ENCODE data around the gene ANGPTL7.
A peak's percentile ranks its signal among the peaks of the same experiment; 100 is the strongest.

DNA sequence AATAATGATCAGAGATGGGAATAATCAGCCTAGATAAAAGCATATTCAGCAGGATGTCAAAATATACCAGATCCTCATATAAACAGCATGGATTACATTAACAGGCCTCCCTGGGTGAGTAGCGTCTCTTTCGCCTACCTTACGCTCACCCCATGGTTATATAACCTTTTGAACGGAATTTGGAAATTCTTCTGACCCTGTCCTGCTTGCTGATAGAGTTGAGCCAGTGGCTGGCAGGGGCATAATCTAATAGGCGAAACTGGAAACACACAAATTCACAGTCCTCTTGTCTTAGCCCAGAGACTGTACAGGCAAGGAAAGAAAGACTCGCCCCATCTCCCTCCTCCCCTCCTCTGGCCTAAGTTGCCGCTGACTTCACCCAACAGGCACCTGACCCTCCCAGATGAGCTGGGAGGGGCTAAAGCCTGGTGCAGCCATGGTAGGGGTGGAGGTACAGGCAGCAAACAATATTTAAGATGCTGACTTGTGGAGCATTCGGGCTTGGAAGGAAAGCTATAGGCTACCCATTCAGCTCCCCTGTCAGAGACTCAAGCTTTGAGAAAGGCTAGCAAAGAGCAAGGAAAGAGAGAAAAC lies at the start of gene ANGPTL7:
- TF ChIP-seq CTCF (IDR thresholded peaks at IDR 0.05) = no peak
- TF ChIP-seq EP300 (IDR thresholded peaks at IDR 0.05) = no peak
- no peak for TF ChIP-seq POLR2A (IDR thresholded peaks at IDR 0.05)
- peak in 2 of 4 donors; percentile 21 to 25 for TF ChIP-seq POLR2AphosphoS5 (IDR thresholded peaks at IDR 0.05)

Measured in sigmoid colon (tissue), 4 donors.